Limb (tissue), 2 donors: Measurements from ENCODE around the gene HDGF.
A peak's percentile ranks its signal among the peaks of the same experiment; 100 is the strongest.

Experiments
- DNase-seq, 2 donors: peaks; one replicate each; pipeline ENCODE4 v3.0.0-alpha.2; 2016; ENCODE audit errors: extremely low spot score in 2 of 2

Gene HDGF

DNA sequence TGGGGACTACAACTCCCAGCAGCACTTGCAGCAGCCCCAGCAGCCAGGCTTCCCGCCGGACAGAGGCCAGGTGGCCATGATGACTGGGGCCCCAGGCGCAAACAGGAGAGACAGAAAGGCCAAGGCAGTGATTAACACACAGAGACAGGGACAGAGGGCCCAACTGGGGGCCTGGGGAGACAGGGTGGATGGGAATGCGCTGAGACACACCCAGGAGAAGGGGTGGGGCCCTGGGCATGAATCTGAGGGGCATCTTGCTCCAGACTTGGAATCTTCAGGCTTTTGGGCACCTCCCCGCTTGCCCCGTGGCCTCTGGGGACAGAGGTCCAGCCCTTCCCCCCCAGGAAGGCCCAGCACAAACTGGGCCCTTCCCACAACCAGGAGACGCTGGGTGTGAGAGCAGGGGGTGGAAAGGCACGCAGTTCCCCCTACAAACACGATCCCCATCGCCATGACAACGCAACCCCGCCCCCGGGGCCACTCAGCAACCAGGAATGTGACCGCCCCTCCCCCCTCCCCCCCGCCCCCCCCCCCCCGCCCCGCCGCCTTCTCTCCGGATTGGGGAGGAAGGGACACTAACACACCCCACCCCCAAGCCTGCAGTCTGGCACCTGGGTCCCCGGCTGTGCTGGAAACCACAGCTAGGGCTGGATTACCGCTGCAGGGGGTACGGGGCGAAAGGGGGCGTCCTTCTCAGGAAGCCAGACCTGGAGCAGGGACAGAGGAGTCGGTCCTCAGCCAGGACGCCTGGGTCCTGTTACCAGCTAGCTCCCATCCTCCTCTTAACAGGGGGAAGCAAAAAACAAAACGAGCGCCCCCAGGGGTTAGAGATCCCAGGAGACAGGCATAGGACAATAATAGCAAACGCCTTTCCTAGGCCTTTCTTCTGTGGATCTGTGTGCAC, 4.5 kb downstream of the HDGF start:
- peak; percentile 92 to 96 for DNase-seq

DNA sequence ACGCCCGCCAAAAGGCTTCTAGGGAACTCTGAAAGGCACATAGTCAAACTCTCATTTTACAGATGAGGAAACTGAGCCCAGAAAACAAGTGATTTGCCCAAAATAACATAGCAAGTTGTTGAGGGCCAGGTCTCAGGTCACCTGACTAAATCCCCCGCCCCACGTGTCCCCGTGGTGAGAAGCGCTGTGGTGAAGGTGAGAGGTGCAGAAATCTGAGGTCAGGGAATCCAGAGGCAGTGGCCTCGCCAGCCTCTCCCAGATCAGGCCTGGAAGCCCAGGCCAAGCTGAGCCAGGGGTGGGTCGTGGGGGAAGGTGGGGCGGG, 5.1 kb downstream of the HDGF start:
- DNase-seq, result no peak

DNA sequence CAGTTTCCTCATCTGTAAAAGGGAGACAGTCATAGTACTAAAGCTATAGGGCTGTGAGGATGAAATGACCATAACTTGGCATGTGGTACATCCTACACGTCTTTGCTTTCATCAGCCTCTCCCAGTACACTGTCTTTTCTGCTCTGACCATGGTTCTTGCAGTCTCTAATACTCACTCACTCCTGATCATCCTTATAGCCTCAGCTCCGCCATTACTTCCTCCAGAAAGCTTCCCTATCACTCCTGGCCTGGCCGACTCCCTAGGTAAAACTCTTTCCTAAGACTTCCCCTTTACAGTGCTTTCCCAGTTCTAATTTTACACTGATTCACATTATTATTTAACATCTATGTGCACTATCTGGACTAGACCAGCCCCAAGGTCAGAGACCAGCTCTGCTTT, 5.6 kb downstream of the HDGF start:
- no peak for DNase-seq

DNA sequence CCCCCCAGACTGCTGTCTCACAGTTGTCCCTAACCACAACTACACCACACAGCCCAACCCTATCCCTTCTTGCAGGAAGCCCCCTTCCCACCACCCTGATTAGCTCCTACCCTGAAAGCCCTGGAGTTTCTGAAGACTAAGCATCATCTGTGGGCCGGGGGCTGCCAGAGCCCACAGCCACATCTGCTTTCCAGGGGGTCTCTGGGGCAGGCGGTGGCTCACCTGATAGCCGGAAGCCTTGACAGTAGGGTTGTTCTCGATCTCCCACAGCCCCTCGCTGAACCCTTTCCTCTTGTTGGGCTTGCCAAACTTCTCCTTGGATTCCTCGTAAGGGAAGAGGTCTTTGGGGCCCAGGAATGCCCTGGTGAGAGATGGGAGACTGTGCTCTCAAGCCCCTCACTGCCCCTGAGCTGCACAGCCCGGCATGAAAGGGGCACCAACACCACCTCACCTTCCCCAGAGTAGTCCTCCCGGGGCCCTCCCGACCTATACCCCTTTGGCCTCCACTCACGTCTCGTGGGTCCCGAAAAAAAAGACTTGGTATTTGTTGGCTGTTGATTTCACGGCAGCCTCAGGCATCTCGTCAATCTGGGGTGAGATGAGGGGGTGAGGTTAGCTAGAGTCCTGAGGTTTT, 6.6 kb downstream of the HDGF start:
- no peak for DNase-seq

DNA sequence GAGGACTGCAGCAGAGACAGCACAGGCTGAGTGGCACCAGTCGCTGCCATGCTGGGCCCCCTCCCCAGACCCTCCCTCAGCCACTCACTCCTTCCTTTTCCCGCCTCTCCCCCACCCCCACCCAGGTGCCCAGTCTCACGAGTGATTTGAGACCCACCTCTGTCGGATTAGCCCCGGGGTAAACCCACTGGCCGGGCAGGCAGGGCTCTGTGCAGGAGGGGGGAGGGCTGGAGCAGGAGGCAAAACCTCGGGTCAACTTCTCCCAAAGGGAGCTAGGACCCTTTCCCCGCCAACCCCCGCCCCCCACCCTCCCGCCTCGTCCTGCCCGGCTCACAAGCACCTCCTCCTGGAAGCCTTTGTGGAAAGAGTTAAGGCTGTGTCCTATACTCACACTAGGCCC, 7.1 kb downstream of the HDGF start:
- no peak for DNase-seq

DNA sequence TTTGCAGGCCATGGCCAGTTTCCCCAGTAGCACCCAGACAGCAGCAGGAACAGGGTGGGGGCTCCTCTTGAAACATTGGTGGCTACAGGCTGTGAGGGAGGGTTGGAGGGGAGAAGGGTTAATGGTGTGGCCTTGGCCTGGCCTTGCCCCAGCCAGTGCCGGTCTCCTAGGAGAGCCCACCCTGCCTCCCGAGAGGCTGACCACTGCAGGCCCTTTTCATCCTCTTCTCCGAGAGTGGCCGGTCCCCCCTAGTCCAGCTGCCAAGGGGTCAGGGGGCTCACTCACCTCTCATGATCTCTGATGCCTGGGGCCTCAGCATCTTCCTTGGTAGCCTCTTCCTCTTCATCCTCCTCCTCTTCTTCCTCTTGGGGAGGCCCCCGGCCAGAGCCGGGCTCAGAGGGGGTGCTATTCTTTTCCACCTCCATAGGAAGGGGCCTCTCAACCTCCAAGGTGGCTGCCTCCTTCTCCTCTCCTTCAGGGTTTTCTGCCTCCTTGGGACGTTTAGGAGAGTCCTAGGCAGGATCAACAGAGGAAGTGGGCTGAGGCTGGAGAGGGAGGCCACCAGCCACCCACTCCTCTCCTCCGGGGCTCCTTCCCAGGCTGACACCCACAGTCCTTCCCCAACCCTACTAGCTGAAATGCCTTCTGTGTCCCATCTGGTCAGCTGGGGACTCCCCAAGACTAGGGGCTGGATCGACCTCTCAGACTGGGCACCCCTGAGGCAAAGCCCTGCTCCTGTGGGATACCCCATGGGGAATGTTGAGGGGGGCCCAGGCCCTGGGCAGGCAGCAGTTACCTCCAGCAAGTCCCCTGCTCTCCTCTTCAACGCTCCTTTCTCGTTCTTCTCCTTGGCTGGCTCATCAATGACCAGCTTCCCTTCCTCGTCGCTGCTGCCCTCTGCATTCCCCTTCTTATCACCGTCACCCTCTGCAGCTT, 7.8 kb downstream of the HDGF start:
- DNase-seq, result no peak

DNA sequence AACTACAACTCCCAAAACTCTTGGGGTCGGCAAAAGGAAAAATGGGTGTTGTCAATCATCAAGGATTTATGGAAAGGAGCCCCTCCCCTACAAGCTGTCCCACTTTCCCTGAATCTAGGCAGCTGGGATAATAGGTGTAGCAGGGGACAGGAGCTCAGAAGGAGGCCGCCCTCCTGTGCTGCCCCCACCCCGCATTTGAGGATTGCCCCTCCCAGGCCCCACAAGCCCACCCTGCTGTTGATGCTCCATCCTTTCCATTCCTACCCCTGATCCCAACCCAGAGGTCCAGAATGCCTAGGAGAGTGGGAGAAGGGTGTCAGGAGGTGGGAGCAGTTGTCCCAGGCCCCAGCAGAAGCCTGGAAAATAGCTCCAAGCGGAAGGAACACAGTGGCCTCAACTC, 8.7 kb downstream of the HDGF start:
- no peak for DNase-seq

DNA sequence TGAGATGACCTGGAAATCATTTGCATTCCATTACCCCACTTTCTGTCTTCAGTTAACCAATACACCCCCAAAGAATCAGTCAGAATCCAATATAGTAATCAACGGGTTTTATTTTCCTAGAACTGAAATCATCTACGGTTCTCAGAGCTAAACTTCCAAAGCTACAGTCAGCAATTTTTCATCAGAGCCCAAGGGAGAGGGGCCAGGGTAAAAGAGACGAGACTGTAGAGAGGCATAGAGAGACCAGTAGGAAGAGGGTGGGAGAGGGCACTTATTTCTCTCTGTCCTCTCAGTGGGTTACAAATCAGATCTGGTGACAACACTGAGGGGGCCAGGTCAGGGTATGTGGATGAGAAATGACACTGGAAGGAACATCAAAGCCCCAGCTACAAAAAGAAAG, 9.5 kb downstream of the HDGF start:
- no peak for DNase-seq

DNA sequence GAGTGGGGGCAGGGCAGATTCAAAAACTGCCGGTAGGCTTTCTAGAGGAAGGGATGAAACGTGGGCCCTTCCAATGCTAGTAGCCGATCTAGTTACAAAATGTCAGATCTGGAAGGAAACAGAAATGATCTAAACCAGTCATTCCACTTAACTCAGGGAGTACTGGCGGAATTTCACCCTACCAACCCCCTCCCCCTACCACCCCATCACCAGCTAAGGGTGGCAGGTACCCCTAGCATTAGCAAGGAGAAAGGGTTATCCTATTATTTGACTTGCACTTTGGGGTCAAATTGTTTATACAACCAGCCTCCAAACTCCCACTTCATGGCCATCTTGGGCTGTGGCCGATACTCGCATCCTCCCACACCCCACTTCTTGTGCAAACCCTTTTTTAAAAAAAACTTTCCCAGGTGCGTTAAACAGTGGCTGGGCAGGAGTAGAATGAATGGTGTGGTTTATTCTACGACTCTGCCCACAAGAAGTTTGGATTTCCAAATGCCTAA, 9.9 kb downstream of the HDGF start:
- no peak for DNase-seq

DNA sequence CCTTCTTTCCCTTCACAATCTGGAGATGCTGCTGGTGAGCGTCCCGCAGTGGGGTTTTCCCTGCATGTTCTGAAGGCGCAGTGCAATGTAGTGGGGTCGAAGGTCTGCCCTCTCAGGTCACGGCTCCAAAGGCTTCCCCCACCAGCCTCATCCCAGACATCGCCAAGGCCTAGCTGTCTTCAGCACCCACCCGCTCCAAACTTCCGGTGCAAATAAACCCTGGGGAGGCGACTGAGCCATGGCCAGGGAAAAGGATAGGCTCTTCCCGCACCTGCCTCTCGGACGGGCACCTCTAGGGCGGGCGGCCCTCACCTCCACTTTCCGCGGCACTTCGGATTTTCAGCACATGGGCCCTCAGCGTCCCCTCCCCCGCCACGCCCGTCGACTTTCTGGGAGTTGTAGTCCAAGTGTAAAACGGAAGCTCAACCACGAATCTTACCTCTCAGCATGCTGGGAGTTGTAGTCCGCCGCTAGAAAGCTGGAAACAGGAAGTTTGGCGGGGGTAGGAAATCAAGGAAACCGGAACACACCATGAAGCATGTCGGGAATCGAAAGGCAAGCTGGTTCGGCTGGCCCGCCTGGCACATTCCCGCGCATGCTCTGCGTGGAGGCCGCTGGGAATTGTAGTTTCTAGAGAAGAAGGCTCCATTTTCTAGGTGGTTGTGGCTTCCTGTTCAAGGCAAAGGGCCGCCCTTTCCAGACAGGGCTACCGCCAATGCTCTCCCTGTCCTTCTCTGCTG, 10.6 kb downstream of the HDGF start, which contains the start of gene MRPL24:
Gene MRPL24 (minus strand): TSS at position 348 of the 740 bp plus-strand sequence. CDS start 2,384 bp downstream, outside the sequence.
- peak; percentile 96 to 100 for DNase-seq

DNA sequence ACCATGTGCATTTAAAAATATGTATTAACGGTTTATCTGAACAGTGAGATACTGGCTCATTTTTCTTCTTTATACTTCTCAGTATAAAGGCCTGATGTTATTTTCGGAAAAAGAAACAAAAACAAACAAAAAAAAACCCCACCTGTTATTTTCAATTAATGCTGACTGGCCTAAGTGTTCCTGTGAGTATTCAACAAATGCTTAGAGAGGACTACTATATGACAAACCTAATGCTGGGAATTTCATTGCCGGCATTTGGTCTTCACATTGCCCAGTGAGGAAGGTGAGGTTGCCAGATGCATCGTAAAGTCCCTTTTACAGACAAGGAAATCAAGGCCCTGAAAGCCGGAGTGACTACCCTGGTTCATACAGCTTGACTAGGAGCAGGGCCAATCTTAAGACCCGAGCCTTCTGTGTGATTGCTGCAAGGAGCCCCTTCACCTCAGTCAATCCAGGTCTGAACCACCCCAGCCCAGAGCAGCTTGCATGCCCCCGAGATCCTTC, 11.2 kb downstream of the HDGF start:
- DNase-seq, result no peak

DNA sequence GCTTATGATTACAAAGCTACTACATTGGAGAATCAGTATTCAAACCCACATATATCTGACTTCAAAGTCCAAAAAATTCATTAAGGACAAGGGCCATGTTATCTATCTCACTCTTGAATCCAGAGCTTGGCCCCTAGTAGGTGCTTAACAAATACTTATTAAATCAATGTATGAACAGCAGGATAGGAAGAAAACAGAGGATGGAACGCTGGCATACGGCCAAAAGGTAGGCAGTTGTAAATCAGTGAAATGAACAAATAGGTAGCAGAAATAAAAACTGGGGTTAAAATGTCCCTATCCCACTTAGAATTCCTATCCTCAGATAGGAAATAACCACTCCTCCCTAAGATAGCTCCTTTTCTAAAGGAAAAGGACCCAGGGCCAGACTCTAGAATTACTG, 12.6 kb downstream of the HDGF start:
- DNase-seq, result no peak

DNA sequence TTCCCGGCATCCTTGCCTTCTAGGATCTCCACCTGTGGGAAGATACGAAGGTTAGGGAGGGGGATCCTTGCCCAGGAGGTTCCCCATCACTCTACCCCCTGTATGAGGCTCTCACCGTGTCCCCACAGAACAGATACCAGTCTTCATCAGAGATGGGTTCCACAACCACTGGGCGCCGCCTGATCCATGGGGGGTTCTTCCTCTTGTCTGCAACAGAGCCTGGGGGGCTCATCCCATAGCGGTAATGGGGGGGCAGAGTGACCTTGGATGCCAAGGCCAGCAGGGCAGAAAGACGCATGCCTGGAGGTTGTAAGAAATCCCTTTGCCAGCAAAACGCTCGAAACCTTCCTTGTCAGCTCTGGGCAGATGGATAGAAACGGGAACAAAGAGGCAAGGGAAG, 13.1 kb downstream of the HDGF start:
- DNase-seq, result no peak

DNA sequence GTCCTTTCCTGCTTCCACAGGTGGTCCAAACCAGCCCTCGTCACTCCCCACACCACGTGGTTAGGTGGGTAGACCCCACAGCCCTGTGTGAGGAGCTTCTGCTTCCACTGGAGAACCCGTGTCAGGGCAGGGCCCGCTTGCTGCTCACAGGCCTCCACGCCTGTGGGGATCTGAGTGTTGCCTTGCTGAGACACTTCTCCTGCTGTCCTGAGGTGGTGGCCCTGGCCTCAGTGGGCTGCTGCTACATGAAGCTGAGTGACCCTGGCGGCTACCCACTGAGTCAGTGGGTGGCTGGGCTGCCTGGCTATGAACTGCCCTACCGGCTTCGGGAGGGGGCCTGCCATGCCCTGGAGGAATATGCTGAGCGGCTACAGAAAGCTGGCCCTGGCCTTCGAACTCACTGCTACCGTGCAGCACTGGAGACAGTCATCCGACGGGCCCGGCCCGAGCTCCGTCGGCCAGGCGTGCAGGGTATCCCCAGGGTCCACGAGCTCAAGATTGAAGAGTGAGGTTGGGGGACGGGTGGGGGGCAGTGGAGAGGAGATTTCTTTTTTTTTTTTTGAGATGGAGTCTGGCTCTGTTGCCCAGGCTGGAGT, 17.4 kb downstream of the HDGF start:
- DNase-seq, result no peak

DNA sequence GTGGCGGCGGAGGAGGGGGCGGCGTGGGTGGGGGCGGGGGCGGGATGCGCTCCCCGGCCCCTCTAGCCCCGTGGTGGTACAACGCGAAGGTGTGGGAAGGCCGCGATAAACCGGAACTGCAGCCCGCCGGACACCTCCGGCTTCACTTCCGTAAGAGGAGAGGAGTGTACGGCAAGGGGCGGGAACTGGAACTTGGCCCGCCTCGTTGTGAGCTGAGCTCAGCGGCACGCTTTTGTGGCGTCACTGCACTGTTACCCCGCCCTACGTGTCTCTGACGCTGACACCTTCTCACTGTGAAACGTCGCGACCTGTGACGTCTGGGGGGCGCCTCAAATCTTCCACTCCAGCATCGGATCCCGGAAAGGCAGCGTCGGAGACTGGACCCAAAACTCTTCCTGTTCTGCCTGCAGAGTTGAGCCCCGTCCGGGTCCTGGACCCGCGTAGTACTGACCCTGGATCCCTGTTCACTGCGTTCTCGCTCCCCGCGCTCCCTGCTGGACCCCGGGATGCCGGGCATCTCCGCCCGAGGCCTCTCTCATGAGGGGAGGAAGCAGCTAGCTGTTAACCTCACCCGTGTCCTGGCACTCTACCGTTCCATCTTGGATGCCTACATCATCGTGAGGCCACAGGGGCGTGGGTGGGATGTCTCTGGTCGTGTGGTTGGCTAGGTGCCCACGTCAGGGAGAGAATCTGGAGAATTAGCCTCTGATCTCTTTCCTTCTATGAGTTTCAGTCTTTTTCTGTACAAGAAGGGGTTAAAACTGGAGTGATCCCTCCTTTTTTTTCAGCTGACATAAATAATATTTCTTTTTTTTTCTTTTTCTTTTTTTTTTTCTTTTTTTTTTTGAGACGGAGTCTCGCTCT, 22.6 kb downstream of the HDGF start, which contains the start of gene ISG20L2:
Gene ISG20L2 (minus strand): TSS at position 168 of the 864 bp plus-strand sequence. CDS start 1,114 bp downstream, outside the sequence.
- peak; percentile 95 to 96 for DNase-seq

DNA sequence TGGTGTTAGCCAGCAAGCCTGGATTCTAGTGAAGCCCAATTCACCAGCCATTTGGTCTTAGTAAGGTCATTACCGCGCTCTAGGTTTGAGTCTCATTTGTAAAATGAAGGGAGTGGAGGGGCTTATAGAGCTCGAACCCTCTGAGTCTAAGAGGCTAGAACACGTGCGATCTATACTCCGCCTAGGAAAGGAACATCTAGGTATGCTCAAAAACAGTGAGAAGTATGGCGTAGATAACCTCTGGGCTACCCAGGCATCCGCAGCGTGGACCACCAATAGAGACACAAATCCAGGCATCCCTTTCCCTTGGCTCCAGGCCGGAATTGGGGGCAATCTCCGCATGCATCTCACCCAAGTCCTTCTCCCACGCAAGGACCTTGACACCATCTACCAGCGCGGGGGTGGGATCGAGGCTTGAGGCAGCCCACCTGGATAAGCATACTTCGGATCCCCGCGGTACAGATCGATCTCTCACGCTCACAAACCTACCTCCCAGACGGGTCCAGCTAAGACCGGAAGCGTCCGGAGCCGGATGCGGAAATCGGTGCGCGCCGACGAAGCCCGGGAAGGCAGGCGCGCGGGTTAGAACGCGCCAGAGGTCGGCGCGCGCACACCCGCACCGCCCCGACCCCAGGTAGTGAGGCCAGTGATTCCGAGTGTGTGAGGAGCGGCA, 23.4 kb downstream of the HDGF start, which contains the start of gene METTL25B:
Gene METTL25B (plus strand): TSS at position 544 of the 673 bp plus-strand sequence. CDS start 636 bp downstream, outside the sequence.
- DNase-seq, result peak in 1 of 2 donors; percentile 74

DNA sequence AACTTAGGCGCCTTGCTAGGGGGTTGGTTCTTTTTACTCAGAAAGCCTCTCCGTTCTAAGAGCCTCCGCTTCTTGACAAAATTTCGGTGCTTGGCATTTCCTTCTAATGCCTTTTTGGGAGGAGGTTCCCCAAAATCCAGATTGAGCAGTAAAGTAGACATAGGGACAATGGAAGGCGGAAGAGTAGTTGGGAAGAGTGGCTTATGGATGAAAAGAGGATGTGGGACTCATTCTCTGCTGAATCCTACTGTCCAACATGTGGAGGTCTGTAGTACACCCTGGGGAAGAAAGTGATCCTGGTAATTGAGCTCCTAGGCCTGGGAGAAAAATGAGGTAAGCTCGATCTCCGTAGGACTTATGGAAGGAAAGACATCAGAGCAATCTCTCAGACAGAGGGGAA, 24.0 kb downstream of the HDGF start:
- DNase-seq, result no peak

DNA sequence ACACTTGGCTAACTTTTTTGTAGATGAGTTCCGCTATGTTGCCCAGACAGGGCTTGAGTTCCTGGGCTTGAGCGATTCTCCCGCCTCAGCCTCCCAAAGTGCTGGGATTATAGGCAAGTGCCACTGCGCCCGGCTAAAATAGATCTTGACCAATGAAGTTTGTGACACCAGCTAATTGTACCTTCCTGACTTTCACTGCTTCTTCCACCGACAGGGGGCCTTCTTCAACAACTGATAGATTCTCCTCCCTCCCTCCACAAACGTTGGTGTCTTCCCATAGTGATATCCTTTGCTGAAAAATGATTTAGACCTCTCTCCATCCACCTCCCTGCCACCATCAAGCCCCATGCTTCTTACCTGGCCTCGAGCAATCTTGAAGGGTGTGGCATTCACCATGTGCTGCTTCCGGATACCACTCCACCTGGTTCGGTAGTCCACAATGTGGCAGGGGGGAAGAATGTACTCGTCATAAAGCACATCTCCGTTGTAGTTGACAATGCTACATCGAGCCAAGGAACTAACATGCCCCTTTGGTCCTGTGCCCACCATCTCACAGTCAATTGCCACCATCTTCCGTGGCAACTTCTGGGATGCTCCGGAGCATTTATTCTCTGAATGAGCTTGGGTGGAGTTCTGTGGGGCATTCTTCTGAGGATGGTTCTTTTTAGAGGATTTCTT, 24.8 kb downstream of the HDGF start:
- peak in 1 of 2 donors; percentile 54 for DNase-seq
